Measurements from ENCODE around the gene CCDC148. TPM values are rescaled to one million over a fixed set of nuclear protein-coding genes. Genes with fewer than 3 reads are reported as not detected.

CCDC148 gene
- total RNA-seq, 1 donor from 2014 or later = 1.2 TPM

DNA sequence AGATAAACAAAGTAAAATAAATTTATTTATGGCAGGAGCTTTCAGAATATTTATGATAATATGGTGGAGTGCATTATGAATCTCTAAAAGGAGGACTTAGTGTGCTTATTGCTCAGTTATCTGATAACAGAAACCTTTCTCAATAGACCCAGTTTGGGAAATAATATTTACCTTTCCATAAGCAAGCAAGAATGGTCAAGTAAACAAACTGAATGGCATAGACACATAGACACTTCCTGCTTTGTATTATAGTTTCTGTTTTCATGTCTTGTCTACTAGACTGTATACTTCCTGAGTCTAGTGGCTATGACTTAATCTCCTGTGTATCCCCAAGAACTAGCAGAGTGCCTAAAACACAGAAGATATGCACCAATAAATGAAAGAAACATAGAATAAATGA is 267.0 kb downstream of the CCDC148 start:
- intact Hi-C loops (cut with DNase I) = loop anchor here (10.0 kb wide), 1 partner anchor 145 kb away; no protein-coding TSS in a partner anchor
- H3K27ac ChIP-seq = no peak overlapping the region
- TF ChIP-seq, protein P1, sequence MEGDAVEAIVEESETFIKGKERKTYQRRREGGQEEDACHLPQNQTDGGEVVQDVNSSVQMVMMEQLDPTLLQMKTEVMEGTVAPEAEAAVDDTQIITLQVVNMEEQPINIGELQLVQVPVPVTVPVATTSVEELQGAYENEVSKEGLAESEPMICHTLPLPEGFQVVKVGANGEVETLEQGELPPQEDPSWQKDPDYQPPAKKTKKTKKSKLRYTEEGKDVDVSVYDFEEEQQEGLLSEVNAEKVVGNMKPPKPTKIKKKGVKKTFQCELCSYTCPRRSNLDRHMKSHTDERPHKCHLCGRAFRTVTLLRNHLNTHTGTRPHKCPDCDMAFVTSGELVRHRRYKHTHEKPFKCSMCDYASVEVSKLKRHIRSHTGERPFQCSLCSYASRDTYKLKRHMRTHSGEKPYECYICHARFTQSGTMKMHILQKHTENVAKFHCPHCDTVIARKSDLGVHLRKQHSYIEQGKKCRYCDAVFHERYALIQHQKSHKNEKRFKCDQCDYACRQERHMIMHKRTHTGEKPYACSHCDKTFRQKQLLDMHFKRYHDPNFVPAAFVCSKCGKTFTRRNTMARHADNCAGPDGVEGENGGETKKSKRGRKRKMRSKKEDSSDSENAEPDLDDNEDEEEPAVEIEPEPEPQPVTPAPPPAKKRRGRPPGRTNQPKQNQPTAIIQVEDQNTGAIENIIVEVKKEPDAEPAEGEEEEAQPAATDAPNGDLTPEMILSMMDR (IDR thresholded peaks at IDR 0.05) = no peak
- no peak for ATAC-seq
- DNase-seq = no peak
- no peaks in the 10 kb centered on the region for H3K36me3 ChIP-seq
- H3K27me3 ChIP-seq = no peaks in the 10 kb centered on the region
- no peaks in the 10 kb centered on the region for H3K4me1 ChIP-seq
- no peaks in the 10 kb centered on the region for H3K9me3 ChIP-seq
- no peak overlapping the region for H3K4me3 ChIP-seq

DNA sequence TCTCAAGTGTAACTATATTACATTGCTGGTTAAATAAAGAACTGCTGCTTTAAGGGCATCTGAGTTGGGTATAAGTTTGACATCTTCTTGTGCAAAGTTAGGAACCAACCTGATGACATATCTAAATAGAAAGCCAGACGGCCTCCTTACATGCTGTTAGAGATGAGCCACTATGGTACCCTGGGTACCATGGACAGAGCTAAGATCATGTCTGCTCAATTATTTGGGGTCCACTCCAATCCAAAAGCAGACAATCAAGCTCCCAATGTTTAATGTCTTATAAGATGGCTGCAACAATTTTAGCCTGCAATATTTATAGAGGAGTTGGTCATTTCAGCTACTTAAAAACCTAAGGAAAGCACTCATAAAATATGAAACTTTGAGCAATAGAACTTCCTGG is 268.6 kb downstream of the CCDC148 start:
- DNase-seq (no peak), ATAC-seq (no peak)
- TF ChIP-seq, protein P1 (IDR thresholded peaks at IDR 0.05) = no peak
- H3K4me1 ChIP-seq = no peaks in the 10 kb centered on the region
- intact Hi-C loops (cut with DNase I) = loop anchor here (10.0 kb wide), 1 partner anchor 143 kb away; no protein-coding TSS in a partner anchor
- H3K27ac ChIP-seq = no peak overlapping the region
- no peak overlapping the region for H3K4me3 ChIP-seq
- H3K27me3 ChIP-seq = no peaks in the 10 kb centered on the region
- no peaks in the 10 kb centered on the region for H3K36me3 ChIP-seq
- no peaks in the 10 kb centered on the region for H3K9me3 ChIP-seq

DNA sequence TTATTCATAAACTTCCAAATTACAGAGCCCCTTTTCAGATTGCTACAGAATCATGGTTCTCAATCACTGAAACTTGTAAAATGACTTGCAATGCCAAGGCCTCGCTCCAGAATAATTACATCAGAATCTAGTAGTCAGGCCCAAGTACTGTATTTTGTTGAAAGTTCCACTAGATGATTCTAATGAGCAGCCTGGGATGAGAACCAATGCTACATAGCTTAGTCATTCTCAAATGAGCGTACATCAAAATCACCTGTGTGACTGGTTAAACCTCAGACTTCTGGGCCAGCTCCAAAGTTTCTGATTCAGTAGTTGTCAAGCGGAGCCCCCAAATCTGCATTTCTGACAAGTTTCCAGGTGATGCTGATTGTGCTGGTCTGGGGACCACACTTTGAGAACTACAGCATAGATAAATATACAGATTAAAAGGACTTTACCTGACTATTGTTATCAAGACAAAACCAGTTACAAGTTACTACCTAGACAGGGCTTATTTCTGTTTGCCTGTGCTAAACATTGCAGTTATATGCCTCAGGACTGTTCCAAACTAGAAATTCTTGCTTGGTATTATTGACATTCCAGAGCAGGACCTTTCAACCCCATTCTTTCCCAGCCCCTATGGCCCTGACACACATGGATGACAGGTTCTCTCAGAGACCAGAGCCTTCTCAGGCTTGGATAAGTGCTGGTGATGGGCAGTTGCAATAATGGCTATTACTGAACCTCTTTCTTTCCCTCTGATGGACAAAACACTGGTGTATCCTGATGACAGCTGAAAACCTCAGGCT is 271.8 kb downstream of the CCDC148 start:
- DNase-seq = no peak
- no peaks in the 10 kb centered on the region for H3K27me3 ChIP-seq
- no peak overlapping the region for H3K27ac ChIP-seq
- ATAC-seq = no peak
- no peaks in the 10 kb centered on the region for H3K4me1 ChIP-seq
- H3K36me3 ChIP-seq = no peaks in the 10 kb centered on the region
- H3K9me3 ChIP-seq = no peaks in the 10 kb centered on the region
- intact Hi-C loops (cut with DNase I) = loop anchor here (10.0 kb wide), 1 partner anchor 140 kb away; no protein-coding TSS in a partner anchor
- no peak overlapping the region for H3K4me3 ChIP-seq
- TF ChIP-seq, protein P1 (IDR thresholded peaks at IDR 0.05) = no peak

DNA sequence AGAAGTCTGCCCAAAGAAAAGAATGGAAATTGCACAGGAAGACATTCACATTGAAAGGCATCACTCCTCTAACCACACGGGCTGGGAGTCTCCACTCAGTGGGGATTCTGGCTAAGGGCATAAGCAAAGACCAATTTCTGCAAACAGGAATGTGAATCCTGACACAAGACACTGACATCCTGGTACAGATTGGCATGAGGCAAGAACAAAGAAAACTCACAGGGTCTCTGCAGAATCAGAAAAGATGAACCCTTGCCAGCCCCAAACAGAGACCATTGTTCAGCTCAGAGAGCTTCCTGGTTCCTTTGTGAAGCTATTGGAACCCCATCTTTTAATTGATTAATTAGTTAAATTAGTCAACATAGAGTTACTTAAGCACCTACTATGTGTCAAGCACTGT is 272.6 kb downstream of the CCDC148 start:
- intact Hi-C loops (cut with DNase I) = loop anchor here (10.0 kb wide), 1 partner anchor 139 kb away; no protein-coding TSS in a partner anchor
- DNase-seq = no peak
- H3K27me3 ChIP-seq = no peaks in the 10 kb centered on the region
- no peaks in the 10 kb centered on the region for H3K9me3 ChIP-seq
- ATAC-seq = no peak
- H3K27ac ChIP-seq = no peak overlapping the region
- no peaks in the 10 kb centered on the region for H3K36me3 ChIP-seq
- no peaks in the 10 kb centered on the region for H3K4me1 ChIP-seq
- H3K4me3 ChIP-seq = no peak overlapping the region
- TF ChIP-seq, protein P1 (IDR thresholded peaks at IDR 0.05) = no peak

DNA sequence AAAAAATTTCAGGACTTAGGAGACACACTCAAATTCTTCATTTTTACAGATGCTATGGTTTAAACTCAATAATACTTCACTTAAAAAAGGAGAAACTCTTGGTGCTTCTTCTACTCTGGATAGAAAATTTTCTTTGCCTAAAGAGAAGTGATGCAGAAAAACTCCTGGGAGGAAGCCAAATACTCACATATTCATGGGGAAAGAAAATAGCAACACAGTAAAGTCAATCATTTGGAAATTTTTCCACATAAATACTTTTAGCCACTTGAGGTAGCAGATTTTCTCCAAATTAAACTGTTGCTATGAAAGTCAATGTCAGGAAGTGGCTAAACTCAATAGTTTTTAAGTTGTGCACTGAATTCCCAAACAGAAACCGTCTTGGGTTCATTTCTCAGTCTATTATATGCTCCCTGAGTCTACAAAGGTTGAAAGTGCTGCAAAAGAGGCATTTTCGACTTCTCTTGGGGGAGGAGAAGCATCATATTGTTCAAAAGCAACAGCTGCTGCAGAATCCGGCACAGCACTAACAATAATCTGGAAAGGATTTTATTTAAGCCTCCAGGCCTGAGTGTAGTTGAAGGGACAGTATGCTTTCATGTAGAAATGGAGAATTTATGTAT is 273.8 kb downstream of the CCDC148 start:
- intact Hi-C loops (cut with DNase I) = loop anchor here (10.0 kb wide), 1 partner anchor 138 kb away; no protein-coding TSS in a partner anchor

More for the DNA sequence above, 273.8 kb downstream of the CCDC148 start:
- H3K9me3 ChIP-seq = no peaks in the 10 kb centered on the region
- no peak for DNase-seq
- no peaks in the 10 kb centered on the region for H3K36me3 ChIP-seq
- no peak for ATAC-seq
- H3K4me3 ChIP-seq = no peak overlapping the region
- H3K4me1 ChIP-seq = no peaks in the 10 kb centered on the region
- H3K27ac ChIP-seq = no peak overlapping the region
- TF ChIP-seq, protein P1 (IDR thresholded peaks at IDR 0.05) = no peak
- H3K27me3 ChIP-seq = no peaks in the 10 kb centered on the region
